K562 (cell line): ENCODE data around the gene ADGRF5.

Experiments used
- BCOR ChIP-seq: fragments of 450-650 bp; IDR thresholded peaks from 2 replicates; pipeline ENCODE4 v1.6.1; 2016
- CTCF ChIP-seq, 3 experiments: IDR thresholded peaks in 2 of 3; conservative IDR thresholded peaks in 1 of 3; 2 replicates each; pipeline ENCODE4 v1.5.1; 2011 to 2012; ENCODE audit warnings: low read length in 3 of 3, mild to moderate bottlenecking in 3 of 3, control low read depth in 2 of 3, improper control_type of control experiment in 1 of 3, inconsistent platforms in 1 of 3, low read depth in 1 of 3, mixed read lengths in 1 of 3, moderate library complexity in 1 of 3; ENCODE audit not compliant: insufficient read depth in 2 of 3
- GTF2E2 ChIP-seq: fragments of 200-800 bp; sonication (Bioruptor generic); IDR thresholded peaks from 2 replicates; pipeline ENCODE4 v1.6.1; 2016; ENCODE audit warnings: missing genetic modification characterization, missing compliant biosample characterization
- HNRNPH1 ChIP-seq: fragments of 200-400 bp; formaldehyde crosslinking; optimal IDR thresholded peaks from 2 replicates; pipeline ENCODE3; 2017; ENCODE audit warnings: low read depth, mild to moderate bottlenecking, low read length, moderate library complexity
- POLR2A ChIP-seq: fragments of 450-650 bp; conservative IDR thresholded peaks from 2 replicates; pipeline ENCODE4 v1.6.1; 2016
- POLR3G ChIP-seq: IDR thresholded peaks from 2 replicates; pipeline ENCODE4 v1.6.1; 2011; ENCODE audit not compliant: insufficient read length, insufficient replicate concordance; ENCODE audit errors: extremely low read depth
- SNRNP70 ChIP-seq: fragments of 200-400 bp; formaldehyde crosslinking; optimal IDR thresholded peaks from 2 replicates; pipeline ENCODE3; 2017; ENCODE audit warnings: low read depth, low read length
- ZNF518B ChIP-seq: fragments of 250-450 bp; sonication (Bioruptor Pico); IDR thresholded peaks from 2 replicates; pipeline ENCODE4 v1.5.0; 2021; ENCODE audit warnings: mild to moderate bottlenecking, moderate library complexity
- ZNF589 ChIP-seq: fragments of 200-800 bp; sonication (Bioruptor generic); IDR thresholded peaks from 2 replicates; pipeline ENCODE4 v1.6.1; 2016; ENCODE audit warnings: low read depth, missing genetic modification characterization, missing compliant biosample characterization
- ZNF75A ChIP-seq: fragments of 450-650 bp; formaldehyde crosslinking; IDR thresholded peaks from 2 replicates; pipeline ENCODE4 v1.4.0; 2020; ENCODE audit warnings: mild to moderate bottlenecking
- ZNF766 ChIP-seq: fragments of 200-800 bp; sonication (Bioruptor generic); conservative IDR thresholded peaks from 2 replicates; pipeline ENCODE4 v1.6.1; 2016; ENCODE audit warnings: missing genetic modification characterization, missing compliant biosample characterization

- no peak for TF ChIP-seq GTF2E2
- TF ChIP-seq ZNF75A (CRISPR knock-in tag): no peak
- no peak for TF ChIP-seq BCOR
- no peak for TF ChIP-seq POLR2A
- no peak for TF ChIP-seq CTCF (IDR thresholded peaks at IDR 0.05 in 2 of 3, conservative IDR thresholded peaks at IDR 0.05 in 1 of 3; ENCODE audit: insufficient read depth in 2 of 3, low read depth in 1 of 3, low read length in 3 of 3)
- TF ChIP-seq POLR3G: no peak
- TF ChIP-seq ZNF589 (CRISPR knock-in tag): no peak
- TF ChIP-seq ZNF518B (CRISPR knock-in tag): no peak
- TF ChIP-seq SNRNP70: no peak
- no peak for TF ChIP-seq ZNF766 (CRISPR knock-in tag)
- no peak for TF ChIP-seq HNRNPH1
Measured at GRCh38 chr6:46865221-46865620, 56.5 kb downstream of the ADGRF5 start.
